DMS79 (cell line): ENCODE measurements around the gene NELFCD.

ENCODE experiments used
- DNase-seq: peaks from one replicate; lab custom pipeline; 2025; lab: John Stamatoyannopoulos, UW

The NELFCD gene

GRCh38 chr20:58994390-58995159, 13.5 kb downstream of the NELFCD start:
- no peak for DNase-seq

- DNase-seq = no peak
Observed at GRCh38 chr20:58995461-58996225, 14.6 kb downstream of the NELFCD start.

- no peak for DNase-seq
Observed at GRCh38 chr20:58996226-58996611, 15.2 kb downstream of the NELFCD start.

GRCh38 chr20:58997141-58997770, 16.2 kb downstream of the NELFCD start:
- DNase-seq = no peak

- no peak for DNase-seq
Observed at GRCh38 chr20:58998656-58999055, 17.6 kb downstream of the NELFCD start.

- no peak for DNase-seq
Observed at GRCh38 chr20:59000326-59000725, 19.3 kb downstream of the NELFCD start.

- DNase-seq = no peak
Observed at GRCh38 chr20:59001068-59001448, 20.0 kb downstream of the NELFCD start.

- DNase-seq = no peak
Observed at GRCh38 chr20:59001449-59002171, 20.6 kb downstream of the NELFCD start.

- DNase-seq = no peak
Observed at GRCh38 chr20:59002388-59002787, 21.3 kb downstream of the NELFCD start.

- DNase-seq = no peak
Observed at GRCh38 chr20:59002874-59003399, 21.9 kb downstream of the NELFCD start.

GRCh38 chr20:59003836-59004492, 22.9 kb downstream of the NELFCD start:
- no peak for DNase-seq

GRCh38 chr20:59004493-59004762, 23.4 kb downstream of the NELFCD start:
- DNase-seq = no peak

- DNase-seq = no peak
Observed at GRCh38 chr20:59004763-59005522, 23.9 kb downstream of the NELFCD start.

- DNase-seq = no peak
Observed at GRCh38 chr20:59005523-59006166, 24.6 kb downstream of the NELFCD start.

- DNase-seq = no peak
Observed at GRCh38 chr20:59006167-59006863, 25.3 kb downstream of the NELFCD start.

- no peak for DNase-seq
Observed at GRCh38 chr20:59006864-59007664, 26.0 kb downstream of the NELFCD start, which contains the start of gene CTSZ. TSS of gene CTSZ (minus strand) at chr20:59007254. CDS start at chr20:59007128, 126 bp downstream.

GRCh38 chr20:59007665-59008511, 26.8 kb downstream of the NELFCD start:
- DNase-seq = no peak
